ENCODE measurements around the gene JARID2.

GRCh38 chr6:15301179-15302006 lies 55.5 kb downstream of the JARID2 start:
- TF ChIP-seq CTCF (IDR thresholded peaks at IDR 0.05 in 4 of 5, conservative IDR thresholded peaks at IDR 0.05 in 1 of 5) (no peak), POLR2A (IDR thresholded peaks at IDR 0.05) (no peak)

Measured in gastrocnemius medialis (tissue), 4 donors.